WTC11 (cell line): Measurements from ENCODE around the gene ANO10. TPM values are rescaled to one million over a fixed set of nuclear protein-coding genes. Genes with fewer than 3 reads are reported as not detected.

Source experiments
- ATAC-seq: fragments of 200-7000 bp; cut with Tn5 transposase; 2 replicates; pipeline ENCODE4 v1.10.0; 2021; ENCODE audit warnings: mild to moderate bottlenecking, moderate library complexity
- CTCF ChIA-PET: fragments of 300-600 bp; sonication (Branson Sonifier 250); formaldehyde crosslinking; loops from one replicate; lab custom pipeline; 2021; ENCODE audit warnings: antibody characterized with exemption; lab: Charles Lee
- POLR2A ChIA-PET: fragments of 350-600 bp; sonication (Branson Sonifier 250); formaldehyde crosslinking; loops from one replicate; lab custom pipeline; 2021; ENCODE audit warnings: antibody characterized with exemption; lab: Charles Lee
- DNase-seq: peaks from one replicate; pipeline ENCODE4 v3.0.0; 2021; ENCODE audit warnings: low spot score
- H3K27ac Mint-ChIP-seq: 2 replicates; pipeline ENCODE4 v1.8.0; 2021; ENCODE audit warnings: mixed read lengths
- H3K27me3 Mint-ChIP-seq: 2 replicates; pipeline ENCODE4 v1.8.0; 2021; ENCODE audit warnings: low read depth, mild to moderate bottlenecking, moderate library complexity, mixed read lengths
- H3K36me3 Mint-ChIP-seq: 2 replicates; pipeline ENCODE4 v1.8.0; 2021; ENCODE audit warnings: mixed read lengths
- H3K4me1 Mint-ChIP-seq: 2 replicates; pipeline ENCODE4 v1.8.0; 2022; ENCODE audit warnings: mixed read lengths
- H3K4me3 Mint-ChIP-seq: 2 replicates; pipeline ENCODE4 v1.8.0; 2021; ENCODE audit warnings: mild to moderate bottlenecking, moderate library complexity, mixed read lengths
- H3K9me3 Mint-ChIP-seq: 2 replicates; pipeline ENCODE4 v1.8.0; 2021; ENCODE audit warnings: mixed read lengths
- ATF1 ChIP-seq: sonication (generic); formaldehyde crosslinking; IDR thresholded peaks from 2 replicates; pipeline ENCODE4 v1.8.1; 2023; ENCODE audit warnings: mild to moderate bottlenecking, moderate library complexity, missing genetic modification reagents
- ELF4 ChIP-seq: sonication (generic); formaldehyde crosslinking; IDR thresholded peaks from 2 replicates; pipeline ENCODE4 v1.8.1; 2022; ENCODE audit warnings: low read depth, mild to moderate bottlenecking, moderate library complexity, missing genetic modification reagents
- ERG ChIP-seq: fragments of 250-450 bp; sonication (Bioruptor Pico); IDR thresholded peaks from 2 replicates; pipeline ENCODE4 v1.8.0; 2021; ENCODE audit warnings: mild to moderate bottlenecking
- GTF2I ChIP-seq: fragments of 250-450 bp; sonication (Bioruptor Pico); conservative IDR thresholded peaks from 2 replicates; pipeline ENCODE4 v1.4.0; 2021; ENCODE audit warnings: mild to moderate bottlenecking
- IRF2 ChIP-seq: sonication (generic); formaldehyde crosslinking; IDR thresholded peaks from 2 replicates; pipeline ENCODE4 v1.8.0; 2022; ENCODE audit warnings: low read depth, missing genetic modification reagents, borderline replicate concordance
- NFATC4 ChIP-seq: fragments of 250-450 bp; sonication (Bioruptor Pico); IDR thresholded peaks from 2 replicates; pipeline ENCODE4 v1.9.0; 2021; ENCODE audit warnings: mild to moderate bottlenecking
- PRDM15 ChIP-seq: sonication (generic); formaldehyde crosslinking; IDR thresholded peaks from 2 replicates; pipeline ENCODE4 v1.8.0; 2022; ENCODE audit warnings: missing genetic modification reagents
- SMAD4 ChIP-seq: sonication (generic); formaldehyde crosslinking; IDR thresholded peaks from 2 replicates; pipeline ENCODE4 v1.8.0; 2022; ENCODE audit warnings: mild to moderate bottlenecking, missing genetic modification reagents
- ZNF423 ChIP-seq: fragments of 250-450 bp; sonication (Bioruptor Pico); IDR thresholded peaks from 2 replicates; pipeline ENCODE4 v2.1.2; 2022; ENCODE audit warnings: mild to moderate bottlenecking, moderate library complexity
- ZNF425 ChIP-seq: fragments of 250-450 bp; sonication (Bioruptor Pico); conservative IDR thresholded peaks from 2 replicates; pipeline ENCODE4 v1.9.0; 2021; ENCODE audit warnings: mild to moderate bottlenecking
- ZSCAN18 ChIP-seq: fragments of 250-450 bp; sonication (Bioruptor Pico); IDR thresholded peaks from 2 replicates; pipeline ENCODE4 v2.1.2; 2022; ENCODE audit warnings: mild to moderate bottlenecking, moderate library complexity
- total RNA-seq: library from RNA; stranded (reverse); gene quantifications from 3 replicates; pipeline ENCODE4 v1.2.3, GENCODE V29; 2021
- TF ChIP-seq, protein P1 (sequence below): fragments of 250-450 bp; sonication (Bioruptor Pico); IDR thresholded peaks from 2 replicates; pipeline ENCODE4 v1.9.0; 2021; ENCODE audit warnings: mild to moderate bottlenecking
- TF ChIP-seq, protein P2 (sequence below): sonication (generic); formaldehyde crosslinking; IDR thresholded peaks from 2 replicates; pipeline ENCODE4 v1.8.1; 2023; ENCODE audit warnings: mild to moderate bottlenecking, missing genetic modification reagents, moderate library complexity
- TF ChIP-seq, protein P3 (sequence below): sonication (generic); formaldehyde crosslinking; IDR thresholded peaks from 2 replicates; pipeline ENCODE4 v1.8.0; 2022; ENCODE audit warnings: mild to moderate bottlenecking, missing genetic modification reagents
- TF ChIP-seq, protein P4 (sequence below): sonication (generic); formaldehyde crosslinking; IDR thresholded peaks from 2 replicates; pipeline ENCODE4 v1.8.1; 2022; ENCODE audit warnings: low read depth, missing genetic modification reagents, borderline replicate concordance
- TF ChIP-seq, protein P5 (sequence below): fragments of 250-450 bp; sonication (Bioruptor Pico); IDR thresholded peaks from 2 replicates; pipeline ENCODE4 v1.9.0; 2021; ENCODE audit warnings: mild to moderate bottlenecking, borderline replicate concordance
- TF ChIP-seq, protein P6 (sequence below): sonication (generic); formaldehyde crosslinking; IDR thresholded peaks from 2 replicates; pipeline ENCODE4 v1.8.0; 2022; ENCODE audit warnings: mild to moderate bottlenecking, missing genetic modification reagents

Gene ANO10
- total RNA-seq, 1 experiment from 2014 or later = 35.1 TPM

DNA sequence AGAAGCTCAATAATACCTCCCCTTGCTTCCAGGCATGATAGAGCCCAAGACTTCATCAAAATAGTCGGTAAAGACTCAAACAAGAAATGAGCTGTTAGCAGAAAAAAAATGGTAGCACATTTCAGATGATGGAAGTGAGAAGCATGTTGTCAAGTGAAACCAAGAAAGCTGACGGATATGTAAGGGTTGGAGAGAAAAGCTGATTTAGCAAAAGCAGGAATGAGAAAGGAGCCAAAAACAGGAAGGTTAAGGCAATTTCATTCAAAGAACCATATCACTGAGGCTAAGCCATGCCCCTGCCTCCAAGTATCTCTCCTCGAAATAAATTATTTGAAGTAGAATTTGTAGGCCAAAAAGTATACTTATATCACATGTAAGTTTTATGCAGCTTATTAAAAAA is 88.8 kb downstream of the ANO10 start (continued):
- TF ChIP-seq ELF4 (CRISPR knock-in tag) = no peak

- POLR2A ChIA-PET = no interaction called here
- ATAC-seq (no peak), DNase-seq (no peak)
- no peak overlapping the region for H3K27ac Mint-ChIP-seq
- no peak overlapping the region for H3K4me3 Mint-ChIP-seq
- peaks cover 11% of the 10 kb centered on the region for H3K9me3 Mint-ChIP-seq
- no peaks in the 10 kb centered on the region for H3K27me3 Mint-ChIP-seq
- peaks cover 7% of the 10 kb centered on the region for H3K36me3 Mint-ChIP-seq
- H3K4me1 Mint-ChIP-seq = peaks cover 18% of the 10 kb centered on the region
- no peak for TF ChIP-seq ZNF423 (CRISPR knock-in tag)
- no peak for TF ChIP-seq IRF2 (CRISPR knock-in tag)
- TF ChIP-seq PRDM15 = no peak
- TF ChIP-seq ATF1 = no peak
- no peak for TF ChIP-seq ERG (CRISPR knock-in tag)
- no peak for TF ChIP-seq SMAD4 (CRISPR knock-in tag)
- TF ChIP-seq, protein P1, sequence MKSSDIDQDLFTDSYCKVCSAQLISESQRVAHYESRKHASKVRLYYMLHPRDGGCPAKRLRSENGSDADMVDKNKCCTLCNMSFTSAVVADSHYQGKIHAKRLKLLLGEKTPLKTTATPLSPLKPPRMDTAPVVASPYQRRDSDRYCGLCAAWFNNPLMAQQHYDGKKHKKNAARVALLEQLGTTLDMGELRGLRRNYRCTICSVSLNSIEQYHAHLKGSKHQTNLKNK (CRISPR knock-in tag) = no peak
- TF ChIP-seq, protein P2, sequence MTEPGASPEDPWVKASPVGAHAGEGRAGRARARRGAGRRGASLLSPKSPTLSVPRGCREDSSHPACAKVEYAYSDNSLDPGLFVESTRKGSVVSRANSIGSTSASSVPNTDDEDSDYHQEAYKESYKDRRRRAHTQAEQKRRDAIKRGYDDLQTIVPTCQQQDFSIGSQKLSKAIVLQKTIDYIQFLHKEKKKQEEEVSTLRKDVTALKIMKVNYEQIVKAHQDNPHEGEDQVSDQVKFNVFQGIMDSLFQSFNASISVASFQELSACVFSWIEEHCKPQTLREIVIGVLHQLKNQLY (CRISPR knock-in tag) = no peak
- no peak for TF ChIP-seq ZSCAN18 (CRISPR knock-in tag)
- TF ChIP-seq, protein P3, sequence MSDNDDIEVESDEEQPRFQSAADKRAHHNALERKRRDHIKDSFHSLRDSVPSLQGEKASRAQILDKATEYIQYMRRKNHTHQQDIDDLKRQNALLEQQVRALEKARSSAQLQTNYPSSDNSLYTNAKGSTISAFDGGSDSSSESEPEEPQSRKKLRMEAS = no peak
- no peak for TF ChIP-seq NFATC4 (CRISPR knock-in tag)
- TF ChIP-seq, protein P4, sequence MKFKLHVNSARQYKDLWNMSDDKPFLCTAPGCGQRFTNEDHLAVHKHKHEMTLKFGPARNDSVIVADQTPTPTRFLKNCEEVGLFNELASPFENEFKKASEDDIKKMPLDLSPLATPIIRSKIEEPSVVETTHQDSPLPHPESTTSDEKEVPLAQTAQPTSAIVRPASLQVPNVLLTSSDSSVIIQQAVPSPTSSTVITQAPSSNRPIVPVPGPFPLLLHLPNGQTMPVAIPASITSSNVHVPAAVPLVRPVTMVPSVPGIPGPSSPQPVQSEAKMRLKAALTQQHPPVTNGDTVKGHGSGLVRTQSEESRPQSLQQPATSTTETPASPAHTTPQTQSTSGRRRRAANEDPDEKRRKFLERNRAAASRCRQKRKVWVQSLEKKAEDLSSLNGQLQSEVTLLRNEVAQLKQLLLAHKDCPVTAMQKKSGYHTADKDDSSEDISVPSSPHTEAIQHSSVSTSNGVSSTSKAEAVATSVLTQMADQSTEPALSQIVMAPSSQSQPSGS (CRISPR knock-in tag) = no peak
- no peak for TF ChIP-seq GTF2I (CRISPR knock-in tag)
- TF ChIP-seq ZNF425 (CRISPR knock-in tag) = no peak
- TF ChIP-seq, protein P5, sequence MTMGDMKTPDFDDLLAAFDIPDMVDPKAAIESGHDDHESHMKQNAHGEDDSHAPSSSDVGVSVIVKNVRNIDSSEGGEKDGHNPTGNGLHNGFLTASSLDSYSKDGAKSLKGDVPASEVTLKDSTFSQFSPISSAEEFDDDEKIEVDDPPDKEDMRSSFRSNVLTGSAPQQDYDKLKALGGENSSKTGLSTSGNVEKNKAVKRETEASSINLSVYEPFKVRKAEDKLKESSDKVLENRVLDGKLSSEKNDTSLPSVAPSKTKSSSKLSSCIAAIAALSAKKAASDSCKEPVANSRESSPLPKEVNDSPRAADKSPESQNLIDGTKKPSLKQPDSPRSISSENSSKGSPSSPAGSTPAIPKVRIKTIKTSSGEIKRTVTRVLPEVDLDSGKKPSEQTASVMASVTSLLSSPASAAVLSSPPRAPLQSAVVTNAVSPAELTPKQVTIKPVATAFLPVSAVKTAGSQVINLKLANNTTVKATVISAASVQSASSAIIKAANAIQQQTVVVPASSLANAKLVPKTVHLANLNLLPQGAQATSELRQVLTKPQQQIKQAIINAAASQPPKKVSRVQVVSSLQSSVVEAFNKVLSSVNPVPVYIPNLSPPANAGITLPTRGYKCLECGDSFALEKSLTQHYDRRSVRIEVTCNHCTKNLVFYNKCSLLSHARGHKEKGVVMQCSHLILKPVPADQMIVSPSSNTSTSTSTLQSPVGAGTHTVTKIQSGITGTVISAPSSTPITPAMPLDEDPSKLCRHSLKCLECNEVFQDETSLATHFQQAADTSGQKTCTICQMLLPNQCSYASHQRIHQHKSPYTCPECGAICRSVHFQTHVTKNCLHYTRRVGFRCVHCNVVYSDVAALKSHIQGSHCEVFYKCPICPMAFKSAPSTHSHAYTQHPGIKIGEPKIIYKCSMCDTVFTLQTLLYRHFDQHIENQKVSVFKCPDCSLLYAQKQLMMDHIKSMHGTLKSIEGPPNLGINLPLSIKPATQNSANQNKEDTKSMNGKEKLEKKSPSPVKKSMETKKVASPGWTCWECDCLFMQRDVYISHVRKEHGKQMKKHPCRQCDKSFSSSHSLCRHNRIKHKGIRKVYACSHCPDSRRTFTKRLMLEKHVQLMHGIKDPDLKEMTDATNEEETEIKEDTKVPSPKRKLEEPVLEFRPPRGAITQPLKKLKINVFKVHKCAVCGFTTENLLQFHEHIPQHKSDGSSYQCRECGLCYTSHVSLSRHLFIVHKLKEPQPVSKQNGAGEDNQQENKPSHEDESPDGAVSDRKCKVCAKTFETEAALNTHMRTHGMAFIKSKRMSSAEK = no peak
- TF ChIP-seq, protein P6, sequence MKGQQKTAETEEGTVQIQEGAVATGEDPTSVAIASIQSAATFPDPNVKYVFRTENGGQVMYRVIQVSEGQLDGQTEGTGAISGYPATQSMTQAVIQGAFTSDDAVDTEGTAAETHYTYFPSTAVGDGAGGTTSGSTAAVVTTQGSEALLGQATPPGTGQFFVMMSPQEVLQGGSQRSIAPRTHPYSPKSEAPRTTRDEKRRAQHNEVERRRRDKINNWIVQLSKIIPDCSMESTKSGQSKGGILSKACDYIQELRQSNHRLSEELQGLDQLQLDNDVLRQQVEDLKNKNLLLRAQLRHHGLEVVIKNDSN (CRISPR knock-in tag) = no peak
- CTCF ChIA-PET = no interaction called here
Observed at GRCh38 chr3:43531835-43532234, 90.0 kb downstream of the ANO10 start.
